ENCODE measurements around the gene CCER1.

CCER1 gene

GRCh38 chr12:90920222-90920621 lies 34.8 kb downstream of the CCER1 start:
- no peak for DNase-seq (ENCODE audit: low read depth in 2 of 2)

GRCh38 chr12:90917431-90917830 lies 37.5 kb downstream of the CCER1 start:
- no peak for DNase-seq (ENCODE audit: low read depth in 2 of 2)

- DNase-seq (ENCODE audit: low read depth in 2 of 2): no peak
Observed at GRCh38 chr12:90916516-90916915, 38.5 kb downstream of the CCER1 start.

- no peak for DNase-seq (ENCODE audit: low read depth in 2 of 2)
Observed at GRCh38 chr12:90915353-90915752, 39.6 kb downstream of the CCER1 start.

- DNase-seq (ENCODE audit: low read depth in 2 of 2): no peak
Observed at GRCh38 chr12:90910958-90911357, 44.0 kb downstream of the CCER1 start.

- DNase-seq (ENCODE audit: low read depth in 2 of 2): no peak
Observed at GRCh38 chr12:90909069-90909770, 45.8 kb downstream of the CCER1 start.

GRCh38 chr12:90908465-90908864 lies 46.5 kb downstream of the CCER1 start:
- DNase-seq (ENCODE audit: low read depth in 2 of 2): no peak

GRCh38 chr12:90905691-90906370 lies 49.1 kb downstream of the CCER1 start:
- DNase-seq (ENCODE audit: low read depth in 2 of 2): no peak

- DNase-seq (ENCODE audit: low read depth in 2 of 2): no peak
Observed at GRCh38 chr12:90902596-90902995, 52.4 kb downstream of the CCER1 start.

All from stimulated activated CD4-positive, alpha-beta T cell treated with anti-CD3 and anti-CD28 coated beads, Interleukin-1b, Interleukin-23, amount 100 ng/mL, for 4 hours (primary cell).